ENCODE results near the gene TULP4. TPM values are rescaled to one million over a fixed set of nuclear protein-coding genes. Genes with fewer than 3 reads are reported as not detected.
A peak's percentile ranks its signal among the peaks of the same experiment; 100 is the strongest.

Gene TULP4
- total and polyA plus RNA-seq, 2 donors = 5.9 to 57.1 TPM

DNA sequence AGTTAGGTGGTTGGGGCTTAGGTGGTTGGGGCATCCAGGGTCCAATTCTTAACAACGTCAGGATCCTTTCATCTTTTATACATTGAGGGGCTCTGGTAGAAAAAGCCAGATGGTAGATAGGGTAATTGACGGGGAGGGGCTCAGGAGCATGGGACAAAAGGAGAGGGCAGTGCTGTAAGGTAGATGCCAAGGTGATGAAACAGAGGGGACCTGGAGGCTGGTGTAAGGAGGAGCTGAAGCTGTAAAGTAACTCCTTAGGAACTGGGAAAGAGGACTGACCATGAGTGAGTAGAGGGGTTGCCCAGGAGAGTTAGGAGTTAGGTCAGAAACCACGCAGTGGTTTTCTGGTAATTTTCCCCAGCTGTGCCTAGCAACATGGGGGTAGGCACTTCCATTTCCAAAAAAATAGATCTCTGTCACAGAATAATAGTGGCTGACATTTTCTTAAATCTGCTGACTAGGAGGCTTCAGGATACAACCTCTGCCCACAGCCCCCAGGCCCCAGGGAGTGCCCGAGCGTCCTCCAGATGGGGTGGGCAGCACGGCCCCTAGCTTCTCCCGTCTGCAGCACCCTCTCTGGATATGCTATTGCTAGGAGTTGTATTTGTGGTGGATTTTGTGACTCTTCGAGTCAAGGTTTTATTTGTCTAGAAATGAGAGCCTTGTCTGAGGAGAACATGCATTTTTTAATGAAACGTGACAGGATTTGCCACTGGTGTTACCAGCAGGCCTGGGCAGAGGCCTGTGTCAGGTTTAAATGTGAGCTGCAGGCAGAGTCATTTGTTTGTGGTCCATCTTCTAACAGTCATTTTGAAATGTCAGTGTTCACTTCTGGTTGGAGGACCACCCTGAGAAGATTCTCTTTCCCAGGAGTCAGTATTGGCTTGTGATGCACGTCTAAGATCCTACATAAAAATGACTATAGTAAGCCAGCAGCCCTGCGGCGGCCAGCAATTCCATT, 44.6 kb downstream of the TULP4 start:
- Histone ChIP-seq H3K27ac (ENCODE audit: low read depth in 1 of 2, low read length in 1 of 2) (peak overlapping the region in 1 of 2 donors; percentile 28), H3K4me1 (ENCODE audit: control insufficient read depth in 2 of 2, insufficient read depth in 2 of 2, low read length in 2 of 2) (peaks cover 0 to 17% of the 10 kb centered on the region in 2 donors), H3K4me3 (ENCODE audit: low read length in 2 of 2) (no peak overlapping the region), H3K36me3 (ENCODE audit: control insufficient read depth in 2 of 2, insufficient read depth in 2 of 2, low read length in 1 of 2) (no peaks in the 10 kb centered on the region), H3K27me3 (ENCODE audit: control insufficient read depth in 2 of 2, insufficient read depth in 1 of 2, low read length in 1 of 2) (no peaks in the 10 kb centered on the region), H3K9me3 (ENCODE audit: control insufficient read depth in 2 of 2, insufficient read depth in 1 of 2, low read length in 1 of 2) (no peaks in the 10 kb centered on the region)
- 93% methylated on average over 12 of the region's 12 CpGs for WGBS
- DNase-seq (ENCODE audit: low read depth in 6 of 9, low spot score in 9 of 9) = no peak

DNA sequence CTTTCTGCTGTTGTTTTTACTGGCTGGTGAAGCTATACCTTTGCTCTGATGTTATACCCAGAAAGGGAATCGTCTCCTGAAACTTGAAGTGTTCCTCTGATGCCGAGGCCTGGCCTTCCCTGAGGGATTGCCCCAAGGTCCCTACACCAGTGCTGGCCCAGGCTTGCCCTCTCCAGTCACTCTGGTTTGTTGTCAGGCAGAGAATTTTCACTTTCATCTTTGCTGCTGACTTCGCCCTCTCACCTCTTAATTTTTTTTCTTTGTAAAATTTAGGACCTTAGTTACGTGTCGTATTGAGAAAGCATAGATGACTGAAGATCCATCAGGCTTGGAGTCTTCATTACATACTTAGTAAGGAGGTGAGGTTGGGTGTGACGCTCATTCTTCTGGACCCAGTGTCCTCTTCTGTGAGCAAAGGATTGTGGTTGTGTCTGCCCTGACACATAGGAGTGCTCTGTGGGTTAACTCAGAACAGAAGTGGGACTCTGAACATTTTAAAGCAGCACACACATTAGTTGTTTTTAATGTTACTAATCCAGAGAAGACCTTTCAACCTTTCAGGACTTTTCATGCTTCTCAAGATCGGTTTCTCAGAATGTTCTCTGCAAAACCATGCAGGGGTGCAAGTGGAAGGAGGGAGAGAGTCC, 45.4 kb downstream of the TULP4 start:
- 94% methylated on average over 7 of the region's 7 CpGs for WGBS
- Histone ChIP-seq H3K27me3 (ENCODE audit: control insufficient read depth in 2 of 2, insufficient read depth in 1 of 2, low read length in 1 of 2) (no peaks in the 10 kb centered on the region), H3K36me3 (ENCODE audit: control insufficient read depth in 2 of 2, insufficient read depth in 2 of 2, low read length in 1 of 2) (no peaks in the 10 kb centered on the region), H3K9me3 (ENCODE audit: control insufficient read depth in 2 of 2, insufficient read depth in 1 of 2, low read length in 1 of 2) (no peaks in the 10 kb centered on the region), H3K4me3 (ENCODE audit: low read length in 2 of 2) (no peak overlapping the region), H3K27ac (ENCODE audit: low read depth in 1 of 2, low read length in 1 of 2) (peak overlapping the region; percentile 2 to 19), H3K4me1 (ENCODE audit: control insufficient read depth in 2 of 2, insufficient read depth in 2 of 2, low read length in 2 of 2) (peaks cover 0 to 17% of the 10 kb centered on the region in 2 donors)
- DNase-seq (ENCODE audit: low read depth in 6 of 9, low spot score in 9 of 9) = no peak

DNA sequence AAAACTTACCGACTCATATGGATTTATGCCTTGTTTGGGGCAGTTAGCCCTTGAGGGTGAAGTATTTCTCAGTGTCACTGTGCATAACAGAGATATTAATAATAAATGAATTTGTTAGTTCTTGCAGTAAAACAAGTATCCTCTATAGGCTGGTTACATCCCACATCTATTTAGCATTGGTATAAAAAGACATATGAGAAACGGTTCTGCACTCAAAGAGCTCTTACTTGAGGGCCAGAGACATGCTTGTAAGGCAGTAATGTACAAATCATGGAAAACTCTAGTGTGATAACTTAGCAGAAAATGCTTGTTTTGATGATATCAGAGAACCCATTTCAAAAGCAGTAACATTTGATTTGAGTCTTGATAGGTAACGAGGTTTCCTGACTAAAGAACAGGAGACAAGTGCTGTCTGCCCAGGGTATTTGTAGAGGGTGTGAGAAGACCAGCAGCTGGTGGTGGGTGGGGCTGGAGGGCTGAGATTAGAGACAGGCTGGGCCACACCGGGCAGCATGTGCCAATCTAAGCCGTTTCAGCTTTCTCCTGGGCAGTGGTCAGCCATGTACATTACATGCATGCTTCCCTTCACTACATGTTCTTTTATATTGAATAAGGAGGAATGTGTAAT, 46.3 kb downstream of the TULP4 start:
- 52% methylated on average over 5 of the region's 5 CpGs for WGBS
- H3K4me1 ChIP-seq (ENCODE audit: control insufficient read depth in 2 of 2, insufficient read depth in 2 of 2, low read length in 2 of 2) = peaks cover 0 to 17% of the 10 kb centered on the region in 2 donors
- peak in 1 of 9 donors; percentile 35 for DNase-seq (ENCODE audit: low read depth in 6 of 9, low spot score in 9 of 9)

DNA sequence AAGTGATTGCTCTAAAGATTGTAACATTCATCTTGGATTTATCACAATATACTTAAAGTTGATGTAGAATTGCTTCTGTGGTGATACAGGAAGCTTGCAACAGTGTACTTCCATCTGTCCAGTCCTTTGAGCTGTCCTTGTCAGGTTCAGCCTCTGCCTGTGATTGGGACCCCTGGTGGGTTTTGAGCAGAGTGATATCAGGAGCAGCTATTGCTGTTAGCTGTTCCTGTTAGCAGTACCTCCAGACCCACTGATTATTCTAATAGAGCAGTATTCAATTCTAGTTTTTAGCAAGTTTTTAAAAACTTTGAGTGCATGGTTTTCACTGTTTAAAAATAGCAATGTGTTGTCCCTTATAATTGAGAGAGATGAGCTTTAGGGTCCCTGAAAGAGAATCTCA, 48.8 kb downstream of the TULP4 start:
- DNase-seq (ENCODE audit: low read depth in 6 of 9, low spot score in 9 of 9) = no peak

More for the DNA sequence above, 46.3 kb downstream of the TULP4 start:
- H3K4me3 ChIP-seq (ENCODE audit: low read length in 2 of 2) = no peak overlapping the region
- H3K9me3 ChIP-seq (ENCODE audit: control insufficient read depth in 2 of 2, insufficient read depth in 1 of 2, low read length in 1 of 2) = no peaks in the 10 kb centered on the region
- H3K27ac ChIP-seq (ENCODE audit: low read depth in 1 of 2, low read length in 1 of 2) = no peak overlapping the region
- H3K36me3 ChIP-seq (ENCODE audit: control insufficient read depth in 2 of 2, insufficient read depth in 2 of 2, low read length in 1 of 2) = no peaks in the 10 kb centered on the region
- no peaks in the 10 kb centered on the region for H3K27me3 ChIP-seq (ENCODE audit: control insufficient read depth in 2 of 2, insufficient read depth in 1 of 2, low read length in 1 of 2)

DNA sequence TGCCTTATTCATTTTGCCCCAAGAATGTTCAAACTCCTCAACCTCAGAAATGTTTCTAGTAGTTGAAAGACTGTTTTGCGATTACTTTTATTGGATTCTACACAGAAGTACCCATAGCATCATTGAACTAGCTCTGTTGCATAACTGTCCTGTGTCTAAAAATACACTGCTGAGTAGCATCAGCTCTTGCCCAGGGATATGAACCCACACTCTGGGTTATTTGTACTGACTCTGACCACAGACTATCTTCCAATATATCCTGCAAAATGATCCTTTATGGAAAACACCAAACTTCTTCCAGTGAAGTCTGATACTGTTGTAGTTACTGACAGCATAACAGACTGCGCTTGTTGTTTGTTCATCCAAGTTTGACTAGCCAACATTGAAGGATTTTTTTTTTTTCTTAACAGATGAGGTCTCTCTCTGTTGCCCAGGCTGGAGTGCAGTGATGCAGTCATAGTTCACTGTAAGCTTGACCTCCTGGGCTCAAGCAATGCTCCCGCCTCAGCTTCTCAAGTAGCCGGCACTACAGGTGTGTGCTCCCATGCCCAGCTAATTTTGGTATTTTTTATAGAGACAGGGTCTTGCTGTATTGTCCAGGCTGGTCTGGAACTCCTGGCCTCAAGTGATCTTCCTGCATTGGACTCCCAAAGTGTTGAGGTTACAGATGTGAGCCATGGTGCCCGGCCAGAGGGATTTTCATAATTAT, 49.9 kb downstream of the TULP4 start:
- WGBS = 96% methylated on average over 5 of the region's 5 CpGs

More for the DNA sequence above, 48.8 kb downstream of the TULP4 start:
- Histone ChIP-seq H3K27ac (ENCODE audit: low read depth in 1 of 2, low read length in 1 of 2) (no peak overlapping the region), H3K36me3 (ENCODE audit: control insufficient read depth in 2 of 2, insufficient read depth in 2 of 2, low read length in 1 of 2) (no peaks in the 10 kb centered on the region), H3K9me3 (ENCODE audit: control insufficient read depth in 2 of 2, insufficient read depth in 1 of 2, low read length in 1 of 2) (peaks cover 0 to 5% of the 10 kb centered on the region in 2 donors), H3K4me1 (ENCODE audit: control insufficient read depth in 2 of 2, insufficient read depth in 2 of 2, low read length in 2 of 2) (peaks cover 0 to 17% of the 10 kb centered on the region in 2 donors), H3K27me3 (ENCODE audit: control insufficient read depth in 2 of 2, insufficient read depth in 1 of 2, low read length in 1 of 2) (no peaks in the 10 kb centered on the region), H3K4me3 (ENCODE audit: low read length in 2 of 2) (no peak overlapping the region)

DNA sequence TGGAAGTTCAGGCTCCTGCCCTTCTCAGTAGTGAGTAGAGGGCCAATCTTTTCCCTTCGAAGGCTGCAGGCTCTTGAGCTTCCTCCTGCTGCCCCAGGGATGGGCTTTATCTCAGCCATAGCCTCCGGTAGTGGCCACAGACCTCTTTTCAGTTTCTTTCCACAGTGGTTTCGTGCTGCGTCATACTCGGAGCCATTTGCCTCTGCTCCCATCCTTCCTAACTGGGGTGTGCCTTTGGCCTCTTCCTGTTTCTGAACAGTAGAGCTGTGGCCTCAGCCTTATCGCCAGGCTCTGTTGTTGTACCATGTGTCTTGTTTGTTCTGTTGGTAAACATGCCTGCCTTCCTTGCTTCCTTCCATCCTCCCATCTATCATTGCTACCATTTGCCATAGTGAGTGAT, 54.1 kb downstream of the TULP4 start:
- 94% methylated on average over 6 of the region's 6 CpGs for WGBS
- DNase-seq (ENCODE audit: low read depth in 6 of 9, low spot score in 9 of 9) = no peak
- Histone ChIP-seq H3K27ac (ENCODE audit: low read depth in 1 of 2, low read length in 1 of 2) (no peak overlapping the region), H3K4me3 (ENCODE audit: low read length in 2 of 2) (no peak overlapping the region), H3K4me1 (ENCODE audit: control insufficient read depth in 2 of 2, insufficient read depth in 2 of 2, low read length in 2 of 2) (no peaks in the 10 kb centered on the region), H3K36me3 (ENCODE audit: control insufficient read depth in 2 of 2, insufficient read depth in 2 of 2, low read length in 1 of 2) (peaks cover 3% of the 10 kb centered on the region in 2 donors), H3K9me3 (ENCODE audit: control insufficient read depth in 2 of 2, insufficient read depth in 1 of 2, low read length in 1 of 2) (peaks cover 0 to 5% of the 10 kb centered on the region in 2 donors), H3K27me3 (ENCODE audit: control insufficient read depth in 2 of 2, insufficient read depth in 1 of 2, low read length in 1 of 2) (no peaks in the 10 kb centered on the region)

More for the DNA sequence above, 49.9 kb downstream of the TULP4 start:
- Histone ChIP-seq H3K9me3 (ENCODE audit: control insufficient read depth in 2 of 2, insufficient read depth in 1 of 2, low read length in 1 of 2) (peaks cover 0 to 5% of the 10 kb centered on the region in 2 donors), H3K36me3 (ENCODE audit: control insufficient read depth in 2 of 2, insufficient read depth in 2 of 2, low read length in 1 of 2) (no peaks in the 10 kb centered on the region), H3K27me3 (ENCODE audit: control insufficient read depth in 2 of 2, insufficient read depth in 1 of 2, low read length in 1 of 2) (no peaks in the 10 kb centered on the region), H3K4me3 (ENCODE audit: low read length in 2 of 2) (no peak overlapping the region), H3K27ac (ENCODE audit: low read depth in 1 of 2, low read length in 1 of 2) (no peak overlapping the region), H3K4me1 (ENCODE audit: control insufficient read depth in 2 of 2, insufficient read depth in 2 of 2, low read length in 2 of 2) (peaks cover 0 to 14% of the 10 kb centered on the region in 2 donors)
- DNase-seq (ENCODE audit: low read depth in 6 of 9, low spot score in 9 of 9) = no peak

DNA sequence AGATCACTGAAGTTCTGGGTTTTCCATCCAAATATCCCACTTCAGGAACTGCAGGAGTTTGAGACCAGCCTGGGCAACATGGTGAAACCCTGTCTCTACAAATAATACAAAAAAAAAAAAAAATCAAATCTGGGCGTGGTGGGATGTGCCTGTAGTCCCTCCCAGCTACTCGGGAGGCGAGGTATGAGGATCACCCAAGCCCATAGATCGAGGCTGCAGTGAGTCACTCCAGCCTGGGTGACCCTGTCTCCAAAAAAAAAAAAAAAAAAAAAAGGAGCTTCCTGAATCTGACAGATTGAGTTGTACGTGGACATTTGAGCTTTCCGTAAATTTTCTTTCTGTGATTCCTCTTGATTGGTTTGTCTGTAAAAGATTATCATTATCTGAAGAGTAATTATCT, 55.6 kb downstream of the TULP4 start:
- H3K4me3 ChIP-seq (ENCODE audit: low read length in 2 of 2) = no peak overlapping the region
- peaks cover 3% of the 10 kb centered on the region in 2 donors for H3K36me3 ChIP-seq (ENCODE audit: control insufficient read depth in 2 of 2, insufficient read depth in 2 of 2, low read length in 1 of 2)
- H3K27ac ChIP-seq (ENCODE audit: low read depth in 1 of 2, low read length in 1 of 2) = no peak overlapping the region
- DNase-seq (ENCODE audit: low read depth in 6 of 9, low spot score in 9 of 9) = no peak
- peaks cover 0 to 5% of the 10 kb centered on the region in 2 donors for H3K9me3 ChIP-seq (ENCODE audit: control insufficient read depth in 2 of 2, insufficient read depth in 1 of 2, low read length in 1 of 2)
- no peaks in the 10 kb centered on the region for H3K4me1 ChIP-seq (ENCODE audit: control insufficient read depth in 2 of 2, insufficient read depth in 2 of 2, low read length in 2 of 2)
- 99% methylated on average over 6 of the region's 6 CpGs for WGBS
- no peaks in the 10 kb centered on the region for H3K27me3 ChIP-seq (ENCODE audit: control insufficient read depth in 2 of 2, insufficient read depth in 1 of 2, low read length in 1 of 2)

DNA sequence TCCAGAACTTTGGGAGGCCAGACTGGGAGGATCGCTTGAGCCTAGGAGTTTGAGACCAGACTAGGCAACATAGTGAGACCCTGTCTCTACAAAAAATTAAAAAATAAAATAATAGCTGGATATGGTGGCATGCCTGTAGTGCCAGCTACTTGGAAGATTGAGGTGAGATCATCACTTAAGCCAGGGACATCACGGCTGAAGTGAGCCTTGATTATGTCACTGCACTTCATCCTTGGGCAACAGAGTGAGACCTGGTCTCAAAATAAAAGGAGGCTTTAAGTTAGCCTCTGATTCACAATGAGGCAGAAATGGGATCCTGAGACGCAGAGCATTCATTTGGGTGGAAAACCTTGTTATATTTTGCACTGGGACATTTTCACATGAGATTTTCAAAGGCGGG, 57.0 kb downstream of the TULP4 start:
- over 99% methylated on average over 4 of the region's 4 CpGs for WGBS

More for the DNA sequence above, 57.0 kb downstream of the TULP4 start:
- H3K9me3 ChIP-seq (ENCODE audit: control insufficient read depth in 2 of 2, insufficient read depth in 1 of 2, low read length in 1 of 2) = peaks cover 0 to 5% of the 10 kb centered on the region in 2 donors
- no peak for DNase-seq (ENCODE audit: low read depth in 6 of 9, low spot score in 9 of 9)
- H3K27ac ChIP-seq (ENCODE audit: low read depth in 1 of 2, low read length in 1 of 2) = no peak overlapping the region
- H3K36me3 ChIP-seq (ENCODE audit: control insufficient read depth in 2 of 2, insufficient read depth in 2 of 2, low read length in 1 of 2) = peaks cover 3% of the 10 kb centered on the region in 2 donors
- H3K4me1 ChIP-seq (ENCODE audit: control insufficient read depth in 2 of 2, insufficient read depth in 2 of 2, low read length in 2 of 2) = no peaks in the 10 kb centered on the region
- H3K27me3 ChIP-seq (ENCODE audit: control insufficient read depth in 2 of 2, insufficient read depth in 1 of 2, low read length in 1 of 2) = no peaks in the 10 kb centered on the region
- no peak overlapping the region for H3K4me3 ChIP-seq (ENCODE audit: low read length in 2 of 2)

Data from thymus (tissue), 11 donors.